Testis (tissue), 2 donors: ENCODE data around the gene LRTM2.

ENCODE experiments used
- POLR2A ChIP-seq: fragments of 450-650 bp; IDR thresholded peaks from one replicate; pipeline ENCODE4 v1.6.1; 2017; ENCODE audit warnings: antibody characterized with exemption, mild to moderate bottlenecking, moderate library complexity
- TF ChIP-seq, protein P1 (sequence below), 3 experiments: fragments of 450-650 bp in 2 of 3; fragments of 200-600 bp in 1 of 3; sonication (generic) in 1 of 3; IDR thresholded peaks; one replicate each; pipeline ENCODE4 v1.5.1; 2016 to 2019; ENCODE audit warnings: antibody characterized with exemption in 3 of 3, mild to moderate bottlenecking in 2 of 3, moderate library complexity in 1 of 3

- TF ChIP-seq, protein P1, sequence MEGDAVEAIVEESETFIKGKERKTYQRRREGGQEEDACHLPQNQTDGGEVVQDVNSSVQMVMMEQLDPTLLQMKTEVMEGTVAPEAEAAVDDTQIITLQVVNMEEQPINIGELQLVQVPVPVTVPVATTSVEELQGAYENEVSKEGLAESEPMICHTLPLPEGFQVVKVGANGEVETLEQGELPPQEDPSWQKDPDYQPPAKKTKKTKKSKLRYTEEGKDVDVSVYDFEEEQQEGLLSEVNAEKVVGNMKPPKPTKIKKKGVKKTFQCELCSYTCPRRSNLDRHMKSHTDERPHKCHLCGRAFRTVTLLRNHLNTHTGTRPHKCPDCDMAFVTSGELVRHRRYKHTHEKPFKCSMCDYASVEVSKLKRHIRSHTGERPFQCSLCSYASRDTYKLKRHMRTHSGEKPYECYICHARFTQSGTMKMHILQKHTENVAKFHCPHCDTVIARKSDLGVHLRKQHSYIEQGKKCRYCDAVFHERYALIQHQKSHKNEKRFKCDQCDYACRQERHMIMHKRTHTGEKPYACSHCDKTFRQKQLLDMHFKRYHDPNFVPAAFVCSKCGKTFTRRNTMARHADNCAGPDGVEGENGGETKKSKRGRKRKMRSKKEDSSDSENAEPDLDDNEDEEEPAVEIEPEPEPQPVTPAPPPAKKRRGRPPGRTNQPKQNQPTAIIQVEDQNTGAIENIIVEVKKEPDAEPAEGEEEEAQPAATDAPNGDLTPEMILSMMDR (IDR thresholded peaks at IDR 0.05): no peak
- TF ChIP-seq POLR2A: no peak
These were observed 58.3 kb downstream of the LRTM2 start for GRCh38 chr12:1878695-1879094.
